HEK293T (cell line): ENCODE data around the gene ZNF513.

Experiments used
- ARNT ChIP-seq: fragments of 450-650 bp; IDR thresholded peaks from 2 replicates; pipeline ENCODE4 v1.6.1; 2017; ENCODE audit warnings: mild to moderate bottlenecking
- BHLHE40 ChIP-seq: fragments of 450-650 bp; IDR thresholded peaks from 2 replicates; pipeline ENCODE4 v1.6.1; 2016; ENCODE audit warnings: mild to moderate bottlenecking, moderate library complexity, borderline replicate concordance
- CTBP1 ChIP-seq: fragments of 450-650 bp; IDR thresholded peaks from 2 replicates; pipeline ENCODE4 v1.6.1; 2016; ENCODE audit warnings: borderline replicate concordance
- ELF4 ChIP-seq: fragments of 450-650 bp; IDR thresholded peaks from 2 replicates; pipeline ENCODE4 v1.6.1; 2017; ENCODE audit warnings: antibody characterized with exemption
- FOXA1 ChIP-seq: fragments of 450-650 bp; IDR thresholded peaks from 2 replicates; pipeline ENCODE4 v1.6.1; 2016; ENCODE audit warnings: mild to moderate bottlenecking
- FOXK2 ChIP-seq: fragments of 450-650 bp; IDR thresholded peaks from 2 replicates; pipeline ENCODE4 v1.6.1; 2016; ENCODE audit warnings: mild to moderate bottlenecking
- FOXM1 ChIP-seq: fragments of 450-650 bp; IDR thresholded peaks from 2 replicates; pipeline ENCODE4 v1.6.1; 2017; ENCODE audit warnings: mild to moderate bottlenecking, borderline replicate concordance
- HDGF ChIP-seq: fragments of 450-650 bp; IDR thresholded peaks from 2 replicates; pipeline ENCODE4 v1.6.1; 2017; ENCODE audit warnings: antibody characterized with exemption, borderline replicate concordance
- NFRKB ChIP-seq: fragments of 450-650 bp; IDR thresholded peaks from 2 replicates; pipeline ENCODE4 v1.6.1; 2016; ENCODE audit warnings: mild to moderate bottlenecking, moderate library complexity
- PKNOX1 ChIP-seq: fragments of 450-650 bp; IDR thresholded peaks from 2 replicates; pipeline ENCODE4 v1.6.1; 2016
- SP1 ChIP-seq: fragments of 450-650 bp; IDR thresholded peaks from 2 replicates; pipeline ENCODE4 v1.6.1; 2017
- SUZ12 ChIP-seq: fragments of 450-650 bp; IDR thresholded peaks from 2 replicates; pipeline ENCODE4 v1.6.1; 2016; ENCODE audit warnings: mild to moderate bottlenecking
- TARDBP ChIP-seq: fragments of 450-650 bp; IDR thresholded peaks from 2 replicates; pipeline ENCODE4 v1.6.1; 2016
- ZNF384 ChIP-seq: fragments of 450-650 bp; IDR thresholded peaks from 2 replicates; pipeline ENCODE4 v1.6.1; 2016

GRCh38 chr2:27356056-27356381 is 24.5 kb downstream of the ZNF513 start:
- TF ChIP-seq FOXM1 (no peak), TARDBP (no peak), SP1 (no peak), HDGF (no peak), NFRKB (no peak), SUZ12 (no peak), BHLHE40 (no peak), FOXA1 (no peak), ZNF384 (no peak), CTBP1 (no peak), PKNOX1 (no peak), FOXK2 (no peak), ELF4 (no peak), ARNT (no peak)
